PC-9 (cell line): Measurements from ENCODE around the gene EPG5.

Experiments used
- EZH2 ChIP-seq: fragments of 200-600 bp; sonication (generic); IDR thresholded peaks from 2 replicates; pipeline ENCODE4 v1.8.0; 2017; ENCODE audit warnings: antibody characterized with exemption, low read depth
- TF ChIP-seq, protein P1 (sequence below): fragments of 200-600 bp; sonication (generic); conservative IDR thresholded peaks from 2 replicates; pipeline ENCODE4 v1.6.1; 2017; ENCODE audit warnings: mixed run types, antibody characterized with exemption, mild to moderate bottlenecking, moderate library complexity

DNA sequence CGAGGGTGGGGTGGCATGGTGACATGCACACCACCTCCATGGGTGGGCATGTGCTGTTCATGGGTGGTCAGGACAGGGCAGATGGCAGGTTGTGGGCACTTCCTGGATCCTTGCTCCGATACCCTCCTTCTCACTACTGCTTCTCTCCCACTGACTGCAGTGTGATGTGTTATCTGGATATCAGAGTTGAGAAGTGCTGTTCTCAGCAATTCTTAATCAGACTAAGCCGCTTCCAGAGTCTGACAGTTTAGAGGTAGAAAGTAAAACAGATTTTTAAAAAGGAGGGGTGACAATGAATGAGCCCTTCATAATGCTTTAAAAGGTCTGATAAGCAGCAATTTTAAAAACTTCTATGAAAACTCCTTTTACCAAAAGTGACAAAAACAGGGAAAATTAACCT lies 107.8 kb downstream of the EPG5 start:
- TF ChIP-seq, protein P1, sequence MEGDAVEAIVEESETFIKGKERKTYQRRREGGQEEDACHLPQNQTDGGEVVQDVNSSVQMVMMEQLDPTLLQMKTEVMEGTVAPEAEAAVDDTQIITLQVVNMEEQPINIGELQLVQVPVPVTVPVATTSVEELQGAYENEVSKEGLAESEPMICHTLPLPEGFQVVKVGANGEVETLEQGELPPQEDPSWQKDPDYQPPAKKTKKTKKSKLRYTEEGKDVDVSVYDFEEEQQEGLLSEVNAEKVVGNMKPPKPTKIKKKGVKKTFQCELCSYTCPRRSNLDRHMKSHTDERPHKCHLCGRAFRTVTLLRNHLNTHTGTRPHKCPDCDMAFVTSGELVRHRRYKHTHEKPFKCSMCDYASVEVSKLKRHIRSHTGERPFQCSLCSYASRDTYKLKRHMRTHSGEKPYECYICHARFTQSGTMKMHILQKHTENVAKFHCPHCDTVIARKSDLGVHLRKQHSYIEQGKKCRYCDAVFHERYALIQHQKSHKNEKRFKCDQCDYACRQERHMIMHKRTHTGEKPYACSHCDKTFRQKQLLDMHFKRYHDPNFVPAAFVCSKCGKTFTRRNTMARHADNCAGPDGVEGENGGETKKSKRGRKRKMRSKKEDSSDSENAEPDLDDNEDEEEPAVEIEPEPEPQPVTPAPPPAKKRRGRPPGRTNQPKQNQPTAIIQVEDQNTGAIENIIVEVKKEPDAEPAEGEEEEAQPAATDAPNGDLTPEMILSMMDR, result no peak
- TF ChIP-seq EZH2, result no peak
